Superior temporal gyrus (tissue), 1 donor: ENCODE results near the gene BAIAP2.
A peak's percentile ranks its signal among the peaks of the same experiment; 100 is the strongest.

ENCODE experiments used
- DNase-seq: peaks from one replicate; pipeline ENCODE4 v3.0.0-alpha.2; 2016; ENCODE audit errors: extremely low spot score

The BAIAP2 gene

GRCh38 chr17:81126281-81127132, 91.6 kb downstream of the BAIAP2 start:
- DNase-seq: peak; percentile 62

- peak; percentile 5 for DNase-seq
These were observed 92.1 kb downstream of the BAIAP2 start for GRCh38 chr17:81127133-81127455.

GRCh38 chr17:81127526-81128177, 92.7 kb downstream of the BAIAP2 start:
- DNase-seq: peak; percentile 7

GRCh38 chr17:81128338-81128737, 93.4 kb downstream of the BAIAP2 start:
- no peak for DNase-seq

- peak; percentile 92 for DNase-seq
These were observed 93.8 kb downstream of the BAIAP2 start for GRCh38 chr17:81128774-81129173.

GRCh38 chr17:81129289-81129688, 94.3 kb downstream of the BAIAP2 start:
- DNase-seq: peak; percentile 62

- DNase-seq: peak; percentile 27
These were observed 94.9 kb downstream of the BAIAP2 start for GRCh38 chr17:81129711-81130367.

- DNase-seq: peak; percentile 83
These were observed 95.7 kb downstream of the BAIAP2 start for GRCh38 chr17:81130385-81131361.

- no peak for DNase-seq
These were observed 96.7 kb downstream of the BAIAP2 start for GRCh38 chr17:81131486-81132196.

GRCh38 chr17:81132197-81132540, 97.2 kb downstream of the BAIAP2 start:
- peak; percentile 11 for DNase-seq

GRCh38 chr17:81132770-81133723, 98.1 kb downstream of the BAIAP2 start:
- DNase-seq: peak; percentile 10

- no peak for DNase-seq
These were observed 99.3 kb downstream of the BAIAP2 start for GRCh38 chr17:81134064-81134781.

GRCh38 chr17:81135505-81136278, 100.7 kb downstream of the BAIAP2 start:
- peak; percentile 59 for DNase-seq

- no peak for DNase-seq
These were observed 101.4 kb downstream of the BAIAP2 start for GRCh38 chr17:81136366-81136765.

- DNase-seq: no peak
These were observed 102.3 kb downstream of the BAIAP2 start for GRCh38 chr17:81137248-81137647.

- no peak for DNase-seq
These were observed 103.1 kb downstream of the BAIAP2 start for GRCh38 chr17:81138083-81138482.

- DNase-seq: no peak
These were observed 103.5 kb downstream of the BAIAP2 start for GRCh38 chr17:81138500-81138899.

GRCh38 chr17:81139428-81139827, 104.5 kb downstream of the BAIAP2 start:
- DNase-seq: no peak
